NOMO-1 treated with dmso at 0.1 percent for 144 hours (cell line): ENCODE results near the gene RUNX2.

Experiments used
- DNase-seq: peaks from one replicate; lab custom pipeline; 2025; ENCODE audit not compliant: unreplicated experiment; lab: John Stamatoyannopoulos, UW

The RUNX2 gene

GRCh38 chr6:45609141-45609638 is 281.1 kb downstream of the RUNX2 start:
- no peak for DNase-seq

- DNase-seq = no peak
Observed at GRCh38 chr6:45610374-45610773, 282.2 kb downstream of the RUNX2 start.

GRCh38 chr6:45610832-45611231 is 282.7 kb downstream of the RUNX2 start:
- no peak for DNase-seq

GRCh38 chr6:45611491-45611890 is 283.4 kb downstream of the RUNX2 start:
- DNase-seq = no peak

DNA sequence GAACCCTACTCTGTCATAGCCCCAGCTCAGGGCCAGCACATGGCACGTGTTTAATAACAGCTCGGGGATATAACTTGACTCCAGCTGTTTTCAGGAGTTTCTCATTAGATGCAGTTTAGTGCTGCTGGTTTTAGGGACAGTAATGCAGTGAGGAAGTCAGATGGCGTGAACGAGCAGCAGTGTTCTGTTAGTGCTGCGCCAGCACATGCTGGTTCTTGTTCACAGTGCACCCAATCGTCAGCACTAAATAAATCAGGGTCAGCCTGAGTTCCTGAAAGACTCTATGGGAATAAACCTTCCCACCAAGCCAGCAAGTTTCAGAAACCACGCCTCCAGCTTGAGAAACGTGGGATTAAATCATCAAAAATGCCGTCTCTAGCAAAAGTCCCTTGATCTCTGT is 285.5 kb downstream of the RUNX2 start:
- no peak for DNase-seq

DNA sequence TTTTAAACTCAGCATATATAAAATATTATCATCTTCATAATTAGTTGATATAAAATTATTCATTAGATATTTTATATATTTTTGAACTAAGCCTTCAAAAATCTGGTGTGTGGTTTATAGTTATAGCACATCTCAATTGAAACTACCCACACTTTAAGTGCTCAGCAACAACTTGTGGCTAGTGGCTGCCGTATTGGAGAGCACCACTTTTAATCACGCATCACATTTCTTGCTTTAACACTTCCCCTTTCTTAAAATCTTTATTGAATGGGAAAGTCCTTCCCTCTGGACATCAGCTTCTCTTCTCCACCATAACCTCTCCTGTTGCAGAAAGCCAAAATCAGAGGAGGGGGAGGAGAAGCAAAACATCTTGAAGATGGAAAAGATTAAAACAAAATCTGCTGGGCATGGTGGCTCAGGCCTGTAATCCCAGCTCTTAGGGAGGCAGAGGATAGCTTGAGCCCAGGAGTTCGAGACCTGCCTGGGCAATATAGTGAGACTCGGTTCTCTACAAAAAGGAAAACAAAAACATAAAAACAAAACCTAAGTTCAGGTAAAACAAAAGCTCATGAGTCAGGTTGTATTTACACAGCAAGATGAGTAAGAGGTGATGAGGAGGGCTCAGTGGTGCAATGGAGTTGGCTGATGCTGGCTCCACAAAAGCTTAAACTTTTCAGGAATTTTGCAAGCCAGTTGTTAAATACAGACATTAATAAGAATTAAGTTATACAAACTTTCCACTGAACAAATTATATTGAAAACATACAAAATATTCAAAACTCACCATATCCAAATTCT is 286.6 kb downstream of the RUNX2 start:
- no peak for DNase-seq

DNA sequence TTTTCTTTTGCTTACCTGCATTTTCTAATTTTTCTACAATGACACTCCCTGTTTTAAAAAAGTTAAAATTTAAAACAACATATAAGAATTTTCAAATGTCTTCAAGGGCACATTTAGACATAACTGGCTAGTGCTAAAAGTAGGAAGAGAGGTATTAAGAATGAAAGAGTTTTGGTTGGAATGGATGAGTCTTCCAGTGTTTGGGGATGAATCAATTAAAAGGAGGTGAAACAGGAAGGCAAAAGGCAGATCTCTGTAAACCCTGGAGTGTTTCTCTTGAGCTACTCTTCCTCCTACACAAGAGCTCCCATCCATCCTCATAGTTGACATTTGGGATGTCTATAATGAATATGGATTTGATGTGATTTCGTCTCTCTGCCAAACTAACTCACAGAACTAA is 288.1 kb downstream of the RUNX2 start:
- no peak for DNase-seq

DNA sequence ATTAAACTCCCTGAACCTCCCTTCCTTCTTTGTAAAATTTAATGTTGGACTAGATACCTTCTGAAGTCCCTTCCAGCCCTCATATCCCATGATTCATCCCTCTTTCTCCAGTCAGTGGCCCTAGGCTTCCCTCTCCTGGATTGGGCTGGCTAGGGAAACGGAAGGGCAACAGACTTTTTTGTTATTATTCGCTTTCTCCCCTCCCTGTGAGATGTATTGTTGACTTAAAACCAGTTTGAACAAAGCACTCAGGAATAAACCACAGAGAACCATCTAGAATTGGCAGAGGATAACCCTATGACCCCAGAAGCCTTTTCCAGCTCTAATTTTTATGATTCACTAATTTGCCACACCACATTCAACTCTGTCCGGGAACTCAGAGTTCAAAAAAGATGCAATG is 289.3 kb downstream of the RUNX2 start:
- DNase-seq = no peak

DNA sequence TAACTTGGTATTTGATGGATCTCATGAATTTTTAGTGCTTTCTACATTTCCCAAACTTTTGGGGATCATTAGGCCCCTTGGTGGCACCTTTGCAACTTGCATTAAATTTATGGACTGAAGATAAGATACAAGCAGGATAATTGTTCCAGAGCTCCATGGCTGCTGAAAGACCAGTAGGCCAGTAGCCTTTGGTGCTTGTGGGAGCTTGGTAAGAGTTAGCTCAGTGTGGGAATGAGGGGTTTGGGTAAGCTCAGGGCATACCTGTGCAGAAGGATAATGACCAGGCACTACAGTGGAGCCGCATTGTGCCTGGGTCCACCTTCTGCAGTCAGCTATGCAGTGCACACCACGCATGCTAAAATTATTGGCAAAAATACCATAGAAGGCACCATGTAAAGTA is 290.1 kb downstream of the RUNX2 start:
- DNase-seq = no peak

- no peak for DNase-seq
Observed at GRCh38 chr6:45619211-45619760, 291.2 kb downstream of the RUNX2 start.

DNA sequence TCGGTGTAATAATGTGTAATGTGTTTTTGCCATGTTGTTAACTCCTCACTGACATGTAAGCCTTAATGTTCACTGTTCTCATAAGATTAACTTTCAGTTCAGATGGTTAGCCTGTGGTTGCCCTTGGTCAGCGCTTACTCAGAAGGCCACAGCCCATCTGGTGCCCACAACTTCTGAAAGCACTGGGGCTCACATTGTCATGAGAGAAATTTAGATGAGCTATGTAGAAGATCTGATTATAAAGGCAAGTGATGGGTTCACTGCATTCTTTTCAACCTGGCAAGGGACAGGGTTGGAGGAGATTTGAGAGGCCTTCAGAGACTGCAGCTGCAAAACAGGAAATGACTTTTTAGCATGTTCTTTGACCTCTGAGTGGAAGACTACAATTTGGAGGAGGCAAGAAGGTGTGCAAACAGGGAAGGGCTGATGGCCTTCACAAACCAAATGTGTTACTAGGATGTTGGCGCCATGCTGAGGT is 291.9 kb downstream of the RUNX2 start:
- no peak for DNase-seq

- no peak for DNase-seq
Observed at GRCh38 chr6:45624228-45624627, 296.1 kb downstream of the RUNX2 start.

DNA sequence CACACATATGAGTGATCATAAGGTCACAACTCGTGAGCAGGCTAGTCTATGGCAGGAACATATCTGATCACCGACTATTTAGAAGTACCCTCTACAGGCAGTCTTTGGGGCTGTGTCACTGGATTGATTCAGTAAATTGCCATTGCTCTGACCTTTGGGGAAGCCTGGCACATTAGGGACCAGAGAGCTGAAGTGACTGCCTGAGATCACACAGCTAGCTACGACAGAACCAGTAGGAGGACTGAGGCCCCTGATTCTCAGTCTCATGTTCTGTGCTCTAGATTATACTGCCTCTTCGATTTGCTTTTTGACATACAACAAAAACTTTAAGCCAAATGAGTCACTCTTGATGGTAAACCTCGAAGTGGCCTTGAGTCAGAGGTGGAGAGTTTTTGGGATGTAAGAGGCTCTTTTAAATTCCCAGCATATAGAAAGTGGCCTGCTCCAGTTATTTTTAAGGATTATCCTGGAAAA is 297.1 kb downstream of the RUNX2 start:
- DNase-seq = no peak

- no peak for DNase-seq
Observed at GRCh38 chr6:45626087-45626891, 298.2 kb downstream of the RUNX2 start.

- DNase-seq = no peak
Observed at GRCh38 chr6:45630314-45630713, 302.2 kb downstream of the RUNX2 start.

GRCh38 chr6:45630801-45631200 is 302.7 kb downstream of the RUNX2 start:
- no peak for DNase-seq

DNA sequence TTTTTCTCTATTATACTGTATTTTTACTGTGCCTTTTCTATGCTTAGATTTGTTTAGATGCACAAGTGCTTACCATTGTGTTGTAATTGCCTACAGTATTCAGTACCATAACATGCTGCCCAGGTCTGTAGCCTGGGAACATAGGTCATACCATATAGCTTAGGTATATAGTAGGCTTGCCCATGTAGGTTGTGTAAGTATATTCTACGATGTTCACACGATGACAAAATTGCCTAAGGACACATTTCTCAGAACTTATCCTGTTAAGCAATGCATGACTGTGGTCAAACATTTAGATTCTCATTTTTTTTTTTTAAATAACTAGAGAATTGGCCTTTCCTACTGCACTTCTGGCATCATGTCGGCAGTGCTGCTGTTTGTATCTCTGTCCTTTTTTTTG is 303.3 kb downstream of the RUNX2 start:
- DNase-seq = no peak

DNA sequence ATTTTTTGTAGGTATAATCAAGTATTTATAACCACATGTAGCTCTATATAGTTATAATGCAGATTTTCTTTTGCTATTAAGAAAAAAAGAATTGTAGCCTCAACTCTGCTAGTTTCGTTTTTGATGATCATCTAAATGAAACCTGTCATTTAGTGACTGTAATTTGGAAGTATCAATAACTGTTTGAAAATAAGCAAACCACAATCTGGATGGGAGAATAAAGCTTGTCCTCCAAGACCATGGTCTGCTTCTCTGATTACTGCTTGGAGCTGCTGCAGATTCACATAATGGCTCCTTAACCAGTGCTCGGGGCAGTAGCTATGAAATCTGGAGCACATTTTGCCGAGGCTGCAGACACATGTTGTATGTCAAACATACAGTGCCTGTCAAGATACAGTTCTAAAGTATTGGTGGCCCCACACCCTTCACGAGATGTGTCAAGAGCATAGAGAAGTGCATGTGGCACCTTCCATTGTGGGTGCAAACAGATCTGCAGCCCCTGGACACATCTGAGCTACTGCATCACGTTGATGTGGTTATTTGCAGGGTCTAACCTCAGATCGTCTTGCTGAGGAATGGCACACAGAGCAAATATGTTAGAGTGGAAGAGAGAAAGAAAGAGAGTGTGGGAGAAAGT is 305.3 kb downstream of the RUNX2 start:
- no peak for DNase-seq

- DNase-seq = no peak
Observed at GRCh38 chr6:45634231-45634630, 306.1 kb downstream of the RUNX2 start.

GRCh38 chr6:45635284-45635867 is 307.2 kb downstream of the RUNX2 start:
- no peak for DNase-seq

DNA sequence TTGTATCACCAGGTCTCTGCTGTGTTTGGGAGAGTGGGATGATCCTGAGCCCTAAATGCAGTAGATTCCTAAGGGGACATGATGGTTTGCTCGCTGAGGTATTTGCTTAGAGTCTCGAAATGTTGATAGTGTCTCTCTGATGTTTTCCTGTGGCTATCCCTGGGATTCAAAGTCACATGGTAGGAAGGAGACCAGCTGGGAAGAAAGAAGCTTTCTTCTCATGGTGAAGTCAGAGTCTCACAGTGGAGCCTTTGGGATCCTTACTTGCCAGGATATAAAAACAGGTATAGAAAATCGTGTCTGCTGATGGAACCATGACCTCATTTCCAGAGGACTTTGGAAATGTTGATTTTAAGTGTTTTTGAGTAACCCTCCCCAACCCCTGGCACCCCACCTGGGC is 308.9 kb downstream of the RUNX2 start:
- DNase-seq = no peak
